Tibial nerve (tissue), 4 donors: ENCODE results near the gene NEMF. TPM values are rescaled to one million over a fixed set of nuclear protein-coding genes. Genes with fewer than 3 reads are reported as not detected.
"Not testable (repeated sequence)": the region's sequence is repeated elsewhere in the genome, so short reads cannot be mapped to it uniquely, and the experiment has no call there.

Experiments used
- DNase-seq, 2 donors: peaks; one replicate each; pipeline ENCODE4 v3.0.0-alpha.2; 2019; ENCODE audit warnings: low spot score in 2 of 2
- H3K27ac ChIP-seq, 4 donors: fragments of 200-600 bp; sonication (generic) in 3 of 4; one replicate each; pipeline ENCODE4 v1.5.1; 2017 to 2019; ENCODE audit warnings: mild to moderate bottlenecking in 1 of 4
- H3K27me3 ChIP-seq, 2 donors: fragments of 200-600 bp; sonication (generic) in 1 of 2; one replicate each; pipeline versions ENCODE4 v1.5.1 to v1.6.0; 2017 to 2019
- H3K36me3 ChIP-seq, 3 donors: fragments of 200-600 bp; sonication (generic); one replicate each; pipeline ENCODE4 v1.5.1; 2018 to 2019
- H3K4me1 ChIP-seq, 4 donors: fragments of 200-600 bp; sonication (generic) in 3 of 4; one replicate each; pipeline ENCODE4 v1.5.1; 2017 to 2019
- H3K4me3 ChIP-seq, 4 donors: fragments of 200-600 bp; sonication (generic) in 3 of 4; one replicate each; pipeline ENCODE4 v1.5.1; 2017 to 2019; ENCODE audit warnings: mild to moderate bottlenecking in 1 of 4, moderate library complexity in 1 of 4
- H3K9me3 ChIP-seq, 4 donors: fragments of 200-600 bp; sonication (generic) in 3 of 4; one replicate each; pipeline ENCODE4 v1.5.1; 2017 to 2019
- CTCF ChIP-seq, 5 experiments: fragments of 200-600 bp in 3 of 5; fragments of 450-650 bp in 2 of 5; sonication (generic) in 3 of 5; IDR thresholded peaks; one replicate each; pipeline ENCODE4 v1.5.1; 2016 to 2019; ENCODE audit warnings: antibody characterized with exemption in 5 of 5, mild to moderate bottlenecking in 3 of 5, moderate library complexity in 2 of 5
- EP300 ChIP-seq, 2 donors: sonication (generic); formaldehyde crosslinking; IDR thresholded peaks; one replicate each; pipeline ENCODE4 v1.6.1; 2017; ENCODE audit warnings: antibody characterized with exemption in 2 of 2, mild to moderate bottlenecking in 1 of 2
- POLR2A ChIP-seq, 2 donors: fragments of 450-650 bp; IDR thresholded peaks; one replicate each; pipeline ENCODE4 v1.6.1; 2017; ENCODE audit warnings: antibody characterized with exemption in 2 of 2, mild to moderate bottlenecking in 2 of 2, moderate library complexity in 2 of 2
- WGBS, 2 donors: methylation state at CpG; one replicate each; pipeline ENCODE4 v1.1.5; 2018; 5-methylcytosine and 5-hydroxymethylcytosine counted together
- total RNA-seq, 4 donors: library from RNA; depleted of rRNA; stranded (reverse); fragments of >200 nt; gene quantifications; one replicate each; pipeline ENCODE4 v1.1.0, GENCODE V29; 2016

Gene NEMF
- total RNA-seq, 4 donors from 2014 or later = 100 to 215 (median 138) TPM

- Histone ChIP-seq H3K4me3 (no peak overlapping the region), H3K27me3 (no peaks in the 10 kb centered on the region), H3K27ac (no peak overlapping the region), H3K36me3 (no peaks in the 10 kb centered on the region), H3K4me1 (peaks cover 0 to 13% (median 0%) of the 10 kb centered on the region in 4 donors), H3K9me3 (no peaks in the 10 kb centered on the region)
- no peak for DNase-seq
- no peak for TF ChIP-seq POLR2A (IDR thresholded peaks at IDR 0.05)
- no peak for TF ChIP-seq EP300 (IDR thresholded peaks at IDR 0.05)
- TF ChIP-seq CTCF (IDR thresholded peaks at IDR 0.05) = no peak
- 85 to 87% methylated on average over 12 of the region's 12 CpGs for WGBS, 2 donors
Measured at GRCh38 chr14:49875640-49876198, 23.1 kb upstream of the NEMF start.

GRCh38 chr14:49873548-49873947, 21.0 kb upstream of the NEMF start:
- H3K4me1 ChIP-seq, H3K36me3 ChIP-seq, H3K27ac ChIP-seq, H3K4me3 ChIP-seq, H3K27me3 ChIP-seq, H3K9me3 ChIP-seq, DNase-seq: not testable (repeated sequence)
- WGBS, 2 donors = 74 to 77% methylated on average over 6 of the region's 6 CpGs

GRCh38 chr14:49870908-49871307, 18.3 kb upstream of the NEMF start:
- TF ChIP-seq POLR2A (IDR thresholded peaks at IDR 0.05) = no peak
- TF ChIP-seq EP300 (IDR thresholded peaks at IDR 0.05) = no peak
- TF ChIP-seq CTCF (IDR thresholded peaks at IDR 0.05) = no peak
- H3K36me3 ChIP-seq = no peaks in the 10 kb centered on the region
- H3K27ac ChIP-seq = no peak overlapping the region
- H3K27me3 ChIP-seq = no peaks in the 10 kb centered on the region
- WGBS, 2 donors = 90 to 92% methylated on average over 6 of the region's 6 CpGs
- peaks cover 0 to 19% (median 4%) of the 10 kb centered on the region in 4 donors for H3K4me1 ChIP-seq
- no peak for DNase-seq
- H3K4me3 ChIP-seq = no peak overlapping the region
- no peaks in the 10 kb centered on the region for H3K9me3 ChIP-seq

- TF ChIP-seq POLR2A (IDR thresholded peaks at IDR 0.05) (no peak), EP300 (IDR thresholded peaks at IDR 0.05) (no peak), CTCF (IDR thresholded peaks at IDR 0.05) (no peak)
- 21 to 41% methylated on average over 5 of the region's 5 CpGs for WGBS, 2 donors
- Histone ChIP-seq H3K9me3 (no peaks in the 10 kb centered on the region), H3K27ac (peak overlapping the region; percentile 82 to 97 (median 90)), H3K36me3 (no peaks in the 10 kb centered on the region), H3K27me3 (no peaks in the 10 kb centered on the region), H3K4me3 (peak overlapping the region; percentile 48 to 87 (median 59)), H3K4me1 (peaks cover 0 to 40% (median 9%) of the 10 kb centered on the region in 4 donors)
- no peak for DNase-seq
Measured at GRCh38 chr14:49868720-49869114, 16.1 kb upstream of the NEMF start.

- WGBS, 2 donors = 2% methylated on average over 38 to 45 of the region's 57 CpGs
Measured at GRCh38 chr14:49867831-49868719, 15.5 kb upstream of the NEMF start.

More at GRCh38 chr14:49867831-49868719, 15.5 kb upstream of the NEMF start:
- no peaks in the 10 kb centered on the region for H3K9me3 ChIP-seq
- H3K36me3 ChIP-seq = no peaks in the 10 kb centered on the region
- TF ChIP-seq CTCF (IDR thresholded peaks at IDR 0.05) (no peak), EP300 (IDR thresholded peaks at IDR 0.05) (peak; percentile 78 to 94), POLR2A (IDR thresholded peaks at IDR 0.05) (peak; percentile 78 to 82)
- peaks cover 0 to 43% (median 9%) of the 10 kb centered on the region in 4 donors for H3K4me1 ChIP-seq
- no peaks in the 10 kb centered on the region for H3K27me3 ChIP-seq
- peak overlapping the region; percentile 48 to 87 (median 67) for H3K4me3 ChIP-seq
- peak overlapping the region; percentile 88 to 97 (median 96) for H3K27ac ChIP-seq
- peak; percentile 92 for DNase-seq
